ENCODE data around the gene L3MBTL4.
A peak's percentile ranks its signal among the peaks of the same experiment; 100 is the strongest.
"Not testable (repeated sequence)": the region's sequence is repeated elsewhere in the genome, so short reads cannot be mapped to it uniquely, and the experiment has no call there.

The L3MBTL4 gene

GRCh38 chr18:6200204-6200774 lies 214.4 kb downstream of the L3MBTL4 start:
- H3K4me3 ChIP-seq (ENCODE audit: low read depth, low read length): no peak overlapping the region
- TF ChIP-seq CTCF (IDR thresholded peaks at IDR 0.05; ENCODE audit: control insufficient read depth, extremely low read depth, insufficient read depth): no peak
- no peak for DNase-seq (ENCODE audit: low read depth)

DNA sequence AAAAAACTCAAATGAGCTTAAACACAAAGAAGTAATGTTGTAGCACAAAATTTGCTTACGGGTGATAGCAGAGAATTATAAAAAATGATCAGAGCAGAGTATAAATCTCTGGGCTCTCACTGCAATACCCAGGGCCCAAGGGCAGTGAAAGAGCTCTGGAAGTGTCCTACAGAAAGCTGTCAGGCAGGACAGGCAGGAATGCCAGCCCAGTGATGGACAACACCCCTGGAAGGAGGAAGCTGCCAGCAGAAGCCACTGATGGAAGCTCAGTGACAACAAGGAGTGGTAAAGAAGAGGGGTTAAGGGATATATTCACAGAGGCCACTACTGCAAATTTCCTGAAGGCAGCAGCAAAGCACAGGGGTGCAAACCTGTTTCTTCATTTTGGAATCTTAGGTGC lies 214.9 kb downstream of the L3MBTL4 start:
- no peak for TF ChIP-seq CTCF (IDR thresholded peaks at IDR 0.05; ENCODE audit: control insufficient read depth, extremely low read depth, insufficient read depth)
- DNase-seq (ENCODE audit: low read depth): peak; percentile 13
- no peak overlapping the region for H3K4me3 ChIP-seq (ENCODE audit: low read depth, low read length)

GRCh38 chr18:6198585-6198984 lies 216.1 kb downstream of the L3MBTL4 start:
- no peak overlapping the region for H3K4me3 ChIP-seq (ENCODE audit: low read depth, low read length)
- TF ChIP-seq CTCF (IDR thresholded peaks at IDR 0.05; ENCODE audit: control insufficient read depth, extremely low read depth, insufficient read depth): no peak
- no peak for DNase-seq (ENCODE audit: low read depth)

DNA sequence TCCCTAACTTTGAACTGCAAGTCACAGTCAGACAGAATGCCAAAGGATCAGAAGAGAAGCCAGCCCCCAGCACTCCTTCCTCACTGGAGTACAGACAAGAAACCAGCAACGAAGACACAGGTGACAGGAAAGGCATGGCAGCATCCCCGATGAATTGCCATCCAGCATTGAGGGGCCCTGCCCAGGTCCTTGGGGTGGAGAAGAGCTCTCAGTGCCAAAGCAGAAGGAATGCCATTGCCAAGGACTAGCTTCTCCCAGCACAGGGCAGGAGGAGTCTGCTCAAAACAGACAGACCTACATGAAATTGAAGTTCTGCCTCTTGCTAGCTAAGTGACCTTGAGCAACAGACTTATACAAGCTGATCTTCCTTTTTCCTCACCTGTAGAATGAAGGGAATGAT lies 220.1 kb downstream of the L3MBTL4 start:
- no peak for DNase-seq (ENCODE audit: low read depth)
- no peak for TF ChIP-seq CTCF (IDR thresholded peaks at IDR 0.05; ENCODE audit: control insufficient read depth, extremely low read depth, insufficient read depth)
- H3K4me3 ChIP-seq (ENCODE audit: low read depth, low read length): no peak overlapping the region

- not testable (repeated sequence) for H3K4me3 ChIP-seq (ENCODE audit: low read depth, low read length); DNase-seq (ENCODE audit: low read depth)
Observed at GRCh38 chr18:6185782-6186181, 228.9 kb downstream of the L3MBTL4 start.

- no peak for TF ChIP-seq CTCF (IDR thresholded peaks at IDR 0.05; ENCODE audit: control insufficient read depth, extremely low read depth, insufficient read depth)
- DNase-seq (ENCODE audit: low read depth): no peak
- no peak overlapping the region for H3K4me3 ChIP-seq (ENCODE audit: low read depth, low read length)
Observed at GRCh38 chr18:6174983-6175745, 239.5 kb downstream of the L3MBTL4 start.

GRCh38 chr18:6170604-6171003 lies 244.1 kb downstream of the L3MBTL4 start:
- TF ChIP-seq CTCF (IDR thresholded peaks at IDR 0.05; ENCODE audit: control insufficient read depth, extremely low read depth, insufficient read depth): no peak
- no peak overlapping the region for H3K4me3 ChIP-seq (ENCODE audit: low read depth, low read length)
- DNase-seq (ENCODE audit: low read depth): no peak
